PC-3 (cell line): ENCODE measurements around the gene ANXA6. TPM values are rescaled to one million over a fixed set of nuclear protein-coding genes. Genes with fewer than 3 reads are reported as not detected.

Source experiments
- ATAC-seq: fragments of 200-7000 bp; cut with Tn5 transposase; 2 replicates; pipeline ENCODE4 v1.9.1; 2020; ENCODE audit warnings: mild to moderate bottlenecking, moderate library complexity
- BruUV-seq: library from RNA; stranded (reverse); fragments of 400-500 nt; replicated peaks from 2 replicates; lab custom pipeline; 2021; lab: Mats Ljungman, UMichigan
- CTCF ChIA-PET: fragments of 300-600 bp; sonication (Branson Sonifier 250); formaldehyde crosslinking; loops from one replicate; lab custom pipeline; 2022; ENCODE audit warnings: antibody characterized with exemption; lab: Charles Lee
- POLR2A ChIA-PET: fragments of 300-600 bp; sonication (Branson Sonifier 250); formaldehyde crosslinking; loops from one replicate; lab custom pipeline; 2022; ENCODE audit warnings: antibody characterized with exemption; ENCODE audit not compliant: unreplicated experiment; lab: Charles Lee
- DNase-seq: peaks from one replicate; pipeline ENCODE4 v3.0.0-alpha.2; 2015
- H2AFZ ChIP-seq: fragments of 300-600 bp; sonication (generic); 2 replicates; pipeline ENCODE4 v1.6.0; 2016; ENCODE audit warnings: antibody characterized with exemption, low read length
- H3F3A ChIP-seq: fragments of 300-600 bp; sonication (generic); one replicate; pipeline ENCODE4 v1.6.0; 2017; ENCODE audit warnings: antibody characterized with exemption, low read length, control low read depth, mild to moderate bottlenecking; ENCODE audit not compliant: unreplicated experiment
- H3K27ac ChIP-seq: fragments of 300-600 bp; sonication (generic); 2 replicates; pipeline ENCODE4 v1.5.1; 2016; ENCODE audit warnings: mild to moderate bottlenecking, low read length
- H3K27me3 ChIP-seq: fragments of 300-600 bp; sonication (generic); 2 replicates; pipeline ENCODE4 v1.6.1; 2016; ENCODE audit warnings: low read length, mixed read lengths
- H3K36me3 ChIP-seq: fragments of 300-600 bp; sonication (generic); 2 replicates; pipeline ENCODE4 v1.6.1; 2016; ENCODE audit warnings: low read depth, mixed run types, low read length, mixed read lengths
- H3K4me1 ChIP-seq: fragments of 300-600 bp; sonication (generic); 2 replicates; pipeline ENCODE4 v1.5.1; 2016; ENCODE audit warnings: low read length; ENCODE audit not compliant: insufficient read depth
- H3K4me2 ChIP-seq: fragments of 300-600 bp; sonication (generic); 2 replicates; pipeline ENCODE4 v1.6.0; 2016; ENCODE audit warnings: low read length
- H3K4me3 ChIP-seq: fragments of 300-600 bp; sonication (generic); 2 replicates; pipeline ENCODE4 v1.5.1; 2016; ENCODE audit warnings: mild to moderate bottlenecking, low read length, mixed read lengths
- H3K79me2 ChIP-seq: fragments of 300-600 bp; sonication (generic); 2 replicates; pipeline ENCODE4 v1.6.1; 2017; ENCODE audit warnings: low read length, mixed read lengths
- H3K9ac ChIP-seq: fragments of 300-600 bp; sonication (generic); 2 replicates; pipeline ENCODE4 v1.6.0; 2016; ENCODE audit warnings: mild to moderate bottlenecking, low read length
- H3K9me2 ChIP-seq: fragments of 300-600 bp; sonication (generic); replicated peaks from 2 replicates; pipeline ENCODE4 v1.6.1; 2016; ENCODE audit warnings: mixed run types, low read length, mixed read lengths
- H3K9me3 ChIP-seq: fragments of 300-600 bp; sonication (generic); 2 replicates; pipeline ENCODE4 v1.6.1; 2016; ENCODE audit warnings: low read length, mixed read lengths
- H4K20me1 ChIP-seq: fragments of 300-600 bp; sonication (generic); 2 replicates; pipeline ENCODE4 v1.6.1; 2016; ENCODE audit warnings: low read length, mixed read lengths
- CTCF ChIP-seq: fragments of 300-600 bp; sonication (generic); conservative IDR thresholded peaks from 2 replicates; pipeline ENCODE4 v1.5.1; 2017; ENCODE audit warnings: antibody characterized with exemption, low read depth, mild to moderate bottlenecking, low read length
- EZH2 ChIP-seq: fragments of 300-600 bp; sonication (generic); IDR thresholded peaks from one replicate; pipeline ENCODE4 v1.6.1; 2017; ENCODE audit warnings: antibody characterized with exemption, mild to moderate bottlenecking, low read length; ENCODE audit not compliant: unreplicated experiment
- EZH2phosphoT487 ChIP-seq: fragments of 300-600 bp; sonication (generic); IDR thresholded peaks from 2 replicates; pipeline ENCODE4 v1.6.1; 2018; ENCODE audit warnings: mild to moderate bottlenecking, antibody characterized with exemption, low read length, borderline replicate concordance
- intact Hi-C: fragments of 100-400 bp; cut with micrococcal nuclease; formaldehyde crosslinking; loops from 2 replicates; pipeline ENCODE4 v1.9.0; 2023
- total RNA-seq: library from RNA; depleted of rRNA; stranded (reverse); fragments of >200 nt; gene quantifications from 2 replicates; pipeline ENCODE4 v1.2.3, GENCODE V29; 2014

The ANXA6 gene
- total RNA-seq, 1 experiment from 2014 or later: 122 TPM

GRCh38 chr5:151150471-151151262 lies 6.9 kb downstream of the ANXA6 start:
- Histone ChIP-seq H3K9me2 (no peaks in the 10 kb centered on the region), H4K20me1 (no peaks in the 10 kb centered on the region), H3K9ac (no peak overlapping the region), H3K4me1 (peaks cover 6% of the 10 kb centered on the region), H3K27ac (no peak overlapping the region), H3K9me3 (no peaks in the 10 kb centered on the region), H3K4me3 (no peak overlapping the region), H3K4me2 (no peak overlapping the region), H3K36me3 (no peaks in the 10 kb centered on the region), H3K27me3 (no peaks in the 10 kb centered on the region), H3K79me2 (peaks cover 12% of the 10 kb centered on the region), H2AFZ (no peak overlapping the region), H3F3A (no peaks in the 10 kb centered on the region)
- no peak for TF ChIP-seq CTCF
- no peak for TF ChIP-seq EZH2
- TF ChIP-seq EZH2phosphoT487: no peak
- DNase-seq: no peak
- no peak; the same call in 1 of the 2 replicates for ATAC-seq
- no TSS peak for BruUV-seq
- CTCF ChIA-PET: interaction anchor here (0.6 kb wide), 1 partner anchor 148 kb away, joined by 4 read pairs; no protein-coding TSS in a partner anchor
- POLR2A ChIA-PET: no interaction called here
- intact Hi-C loops: no loop called here

- H3K4me2 ChIP-seq: no peak overlapping the region
- no peaks in the 10 kb centered on the region for H3K36me3 ChIP-seq
- H2AFZ ChIP-seq: no peak overlapping the region
- ChIA-PET CTCF (no interaction called here), POLR2A (no interaction called here)
- H3K4me3 ChIP-seq: no peak overlapping the region
- H3K9me3 ChIP-seq: no peaks in the 10 kb centered on the region
- H3K9me2 ChIP-seq: no peaks in the 10 kb centered on the region
- BruUV-seq: no TSS peak
- no peaks in the 10 kb centered on the region for H3K27me3 ChIP-seq
- ATAC-seq (no peak), DNase-seq (no peak)
- H3K79me2 ChIP-seq: no peaks in the 10 kb centered on the region
- H4K20me1 ChIP-seq: no peaks in the 10 kb centered on the region
- H3K4me1 ChIP-seq: no peaks in the 10 kb centered on the region
- no peak overlapping the region for H3K9ac ChIP-seq
- no peaks in the 10 kb centered on the region for H3F3A ChIP-seq
- no peak for TF ChIP-seq EZH2phosphoT487
- no peak for TF ChIP-seq CTCF
- no peak for TF ChIP-seq EZH2
- intact Hi-C loops: no loop called here
- H3K27ac ChIP-seq: no peak overlapping the region
Observed at GRCh38 chr5:151148583-151148982, 9.0 kb downstream of the ANXA6 start.

GRCh38 chr5:151147033-151147432 lies 10.5 kb downstream of the ANXA6 start:
- H3K27ac ChIP-seq: no peak overlapping the region
- H3K4me1 ChIP-seq: no peaks in the 10 kb centered on the region
- H3K9me2 ChIP-seq: no peaks in the 10 kb centered on the region
- no peaks in the 10 kb centered on the region for H3K36me3 ChIP-seq
- no peaks in the 10 kb centered on the region for H3K27me3 ChIP-seq
- intact Hi-C loops: no loop called here
- no TSS peak for BruUV-seq
- H2AFZ ChIP-seq: no peak overlapping the region
- H3K4me3 ChIP-seq: no peak overlapping the region
- ATAC-seq (no peak), DNase-seq (no peak)
- no peaks in the 10 kb centered on the region for H3F3A ChIP-seq
- H3K9me3 ChIP-seq: no peaks in the 10 kb centered on the region
- H3K9ac ChIP-seq: no peak overlapping the region
- no peak overlapping the region for H3K4me2 ChIP-seq
- H3K79me2 ChIP-seq: no peaks in the 10 kb centered on the region
- TF ChIP-seq CTCF (no peak), EZH2 (no peak), EZH2phosphoT487 (no peak)
- ChIA-PET POLR2A (no interaction called here), CTCF (no interaction called here)
- no peaks in the 10 kb centered on the region for H4K20me1 ChIP-seq
